HG02943 (cell line): ENCODE results near the gene CFAP77.
"Not testable (repeated sequence)": the region's sequence is repeated elsewhere in the genome, so short reads cannot be mapped to it uniquely, and the experiment has no call there.

Experiments used
- ATAC-seq: cut with Tn5 transposase; IDR thresholded peaks from one replicate; pipeline ENCODE4 v1.9.1; 2021; ENCODE audit warnings: mild to moderate bottlenecking, low read depth, moderate library complexity; ENCODE audit not compliant: unreplicated experiment

CFAP77 gene

GRCh38 chr9:132409828-132410528 is at the start of gene CFAP77:
TSS of gene CFAP77 (plus strand) at chr9:132410211. CDS start at chr9:132410272, 61 bp downstream.
- ATAC-seq = no peak

GRCh38 chr9:132364068-132364467 is 45.9 kb upstream of the CFAP77 start:
- no peak for ATAC-seq

GRCh38 chr9:132365986-132366385 is 44.0 kb upstream of the CFAP77 start:
- no peak for ATAC-seq

- no peak for ATAC-seq
Observed at GRCh38 chr9:132366481-132366880, 43.5 kb upstream of the CFAP77 start.

GRCh38 chr9:132367613-132368313 is 42.2 kb upstream of the CFAP77 start:
- ATAC-seq = no peak

GRCh38 chr9:132369421-132369820 is 40.6 kb upstream of the CFAP77 start:
- no peak for ATAC-seq

GRCh38 chr9:132370592-132370991 is 39.4 kb upstream of the CFAP77 start:
- no peak for ATAC-seq

- ATAC-seq = no peak
Observed at GRCh38 chr9:132372177-132373095, 37.6 kb upstream of the CFAP77 start.

GRCh38 chr9:132377769-132378168 is 32.2 kb upstream of the CFAP77 start:
- not testable (repeated sequence) for ATAC-seq

- ATAC-seq = not testable (repeated sequence)
Observed at GRCh38 chr9:132378416-132378815, 31.6 kb upstream of the CFAP77 start.

- peak; percentile 58 for ATAC-seq
Observed at GRCh38 chr9:132381966-132382541, 28.0 kb upstream of the CFAP77 start.

GRCh38 chr9:132383462-132383883 is 26.5 kb upstream of the CFAP77 start:
- ATAC-seq = no peak

GRCh38 chr9:132384376-132384775 is 25.6 kb upstream of the CFAP77 start:
- no peak for ATAC-seq

- no peak for ATAC-seq
Observed at GRCh38 chr9:132387133-132387532, 22.9 kb upstream of the CFAP77 start.

- ATAC-seq = no peak
Observed at GRCh38 chr9:132390966-132391365, 19.0 kb upstream of the CFAP77 start.

GRCh38 chr9:132391449-132391848 is 18.6 kb upstream of the CFAP77 start:
- no peak for ATAC-seq

- ATAC-seq = no peak
Observed at GRCh38 chr9:132395560-132395959, 14.5 kb upstream of the CFAP77 start.

- ATAC-seq = no peak
Observed at GRCh38 chr9:132401824-132402223, 8.2 kb upstream of the CFAP77 start.

GRCh38 chr9:132404228-132404881 is 5.7 kb upstream of the CFAP77 start:
- ATAC-seq = no peak

- ATAC-seq = no peak
Observed at GRCh38 chr9:132406554-132407122, 3.4 kb upstream of the CFAP77 start, which contains the start of gene TTF1. TSS of gene TTF1 (minus strand) at chr9:132406840. CDS start at chr9:132402821, 4,019 bp downstream.
